ENCODE data around the gene TMEM63B.

DNA sequence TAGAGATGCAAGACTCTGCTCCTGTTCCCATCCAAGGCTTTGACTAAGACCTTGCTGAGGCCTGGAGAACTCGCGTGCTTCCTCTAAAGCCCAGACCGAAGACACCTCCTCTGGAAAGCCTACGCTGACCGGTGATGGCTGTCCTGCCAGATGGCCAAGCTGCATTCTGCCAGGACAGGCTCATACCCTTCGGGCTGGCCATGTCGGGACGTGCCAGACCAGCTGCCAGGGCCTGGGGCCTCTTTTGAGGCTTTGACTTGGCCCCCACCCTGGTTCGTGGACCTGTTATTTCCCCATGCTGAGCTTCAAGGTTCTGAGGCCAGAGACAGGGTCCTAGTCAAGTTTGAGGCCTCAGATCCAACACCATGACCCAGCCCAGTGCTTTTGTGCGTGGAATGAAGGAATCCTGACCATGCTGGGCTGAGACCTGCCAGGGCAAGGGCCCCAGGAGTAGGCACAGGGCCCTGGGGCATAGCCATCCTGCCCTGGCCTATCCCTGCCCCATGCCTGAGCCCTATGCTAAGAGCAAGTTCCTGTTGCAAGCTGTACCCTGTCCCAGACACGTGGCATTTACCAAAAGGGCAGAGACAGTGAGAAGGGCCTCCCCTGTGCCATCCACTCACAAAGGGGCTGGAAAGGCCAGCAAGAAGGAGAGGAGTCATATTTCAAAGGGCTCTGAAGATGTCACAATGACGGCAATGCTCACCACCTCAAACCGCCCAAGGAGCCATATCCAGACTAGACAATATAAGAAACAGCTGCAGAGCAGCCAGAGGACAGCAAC lies 42.9 kb upstream of the TMEM63B start:
- TF ChIP-seq, protein P1, sequence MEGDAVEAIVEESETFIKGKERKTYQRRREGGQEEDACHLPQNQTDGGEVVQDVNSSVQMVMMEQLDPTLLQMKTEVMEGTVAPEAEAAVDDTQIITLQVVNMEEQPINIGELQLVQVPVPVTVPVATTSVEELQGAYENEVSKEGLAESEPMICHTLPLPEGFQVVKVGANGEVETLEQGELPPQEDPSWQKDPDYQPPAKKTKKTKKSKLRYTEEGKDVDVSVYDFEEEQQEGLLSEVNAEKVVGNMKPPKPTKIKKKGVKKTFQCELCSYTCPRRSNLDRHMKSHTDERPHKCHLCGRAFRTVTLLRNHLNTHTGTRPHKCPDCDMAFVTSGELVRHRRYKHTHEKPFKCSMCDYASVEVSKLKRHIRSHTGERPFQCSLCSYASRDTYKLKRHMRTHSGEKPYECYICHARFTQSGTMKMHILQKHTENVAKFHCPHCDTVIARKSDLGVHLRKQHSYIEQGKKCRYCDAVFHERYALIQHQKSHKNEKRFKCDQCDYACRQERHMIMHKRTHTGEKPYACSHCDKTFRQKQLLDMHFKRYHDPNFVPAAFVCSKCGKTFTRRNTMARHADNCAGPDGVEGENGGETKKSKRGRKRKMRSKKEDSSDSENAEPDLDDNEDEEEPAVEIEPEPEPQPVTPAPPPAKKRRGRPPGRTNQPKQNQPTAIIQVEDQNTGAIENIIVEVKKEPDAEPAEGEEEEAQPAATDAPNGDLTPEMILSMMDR (IDR thresholded peaks at IDR 0.05) = no peak
- TF ChIP-seq POLR2A (IDR thresholded peaks at IDR 0.05) = no peak
